HG03025 (cell line): ENCODE results near the gene COG8.

Experiments
- ATAC-seq: cut with Tn5 transposase; IDR thresholded peaks from one replicate; pipeline ENCODE4 v1.9.1; 2021; ENCODE audit warnings: mild to moderate bottlenecking, moderate library complexity; ENCODE audit not compliant: unreplicated experiment, low FRiP score

The COG8 gene

GRCh38 chr16:69349536-69349935 lies 10.2 kb upstream of the COG8 start:
- ATAC-seq, result no peak

GRCh38 chr16:69348222-69348621 lies 8.9 kb upstream of the COG8 start:
- ATAC-seq, result no peak

- no peak for ATAC-seq
Measured at GRCh38 chr16:69346683-69347082, 7.3 kb upstream of the COG8 start.

GRCh38 chr16:69345923-69346322 lies 6.6 kb upstream of the COG8 start:
- ATAC-seq, result no peak

GRCh38 chr16:69344171-69344570 lies 4.8 kb upstream of the COG8 start:
- no peak for ATAC-seq

GRCh38 chr16:69340095-69340644 lies 806 bp upstream of the COG8 start:
- no peak for ATAC-seq

GRCh38 chr16:69338557-69339288 lies 641 bp downstream of the COG8 start:
- ATAC-seq, result no peak

- no peak for ATAC-seq
Measured at GRCh38 chr16:69334696-69335095, 4.7 kb downstream of the COG8 start.

- ATAC-seq, result peak; percentile 87
Measured at GRCh38 chr16:69330286-69331109, 8.9 kb downstream of the COG8 start, which contains the start of gene PDF. TSS of gene PDF (minus strand) at chr16:69330588. CDS start at chr16:69330570, 18 bp downstream.

- no peak for ATAC-seq
Measured at GRCh38 chr16:69329369-69330285, 9.7 kb downstream of the COG8 start.

- no peak for ATAC-seq
Measured at GRCh38 chr16:69328854-69329316, 10.5 kb downstream of the COG8 start.

- no peak for ATAC-seq
Measured at GRCh38 chr16:69327585-69328310, 11.6 kb downstream of the COG8 start.

GRCh38 chr16:69326172-69326873 lies 13.0 kb downstream of the COG8 start:
- no peak for ATAC-seq

GRCh38 chr16:69325784-69326171 lies 13.6 kb downstream of the COG8 start:
- ATAC-seq, result no peak

- ATAC-seq, result no peak
Measured at GRCh38 chr16:69324585-69325253, 14.6 kb downstream of the COG8 start.

- no peak for ATAC-seq
Measured at GRCh38 chr16:69324013-69324531, 15.3 kb downstream of the COG8 start.

GRCh38 chr16:69323415-69323814 lies 15.9 kb downstream of the COG8 start:
- no peak for ATAC-seq

- no peak for ATAC-seq
Measured at GRCh38 chr16:69322343-69322742, 17.0 kb downstream of the COG8 start.
